Spleen (tissue), 11 donors: ENCODE measurements around the gene PIGV. TPM values are rescaled to one million over a fixed set of nuclear protein-coding genes. Genes with fewer than 3 reads are reported as not detected.
"Not testable (repeated sequence)": the region's sequence is repeated elsewhere in the genome, so short reads cannot be mapped to it uniquely, and the experiment has no call there.

Experiments used
- DNase-seq: peaks from one replicate; pipeline ENCODE4 v3.0.0-alpha.2; 2020
- H3K27ac ChIP-seq, 8 donors: fragments of 200-600 bp; sonication (generic) in 7 of 8; 1 replicate in 4 of 8; 2 replicates in 4 of 8; pipeline versions ENCODE4 v1.5.0 to v1.8.0; 2016 to 2021; ENCODE audit warnings: inconsistent platforms in 4 of 8, mild to moderate bottlenecking in 4 of 8, moderate library complexity in 1 of 8
- H3K27me3 ChIP-seq, 7 donors: fragments of 200-600 bp; sonication (generic) in 6 of 7; replicated peaks in 1 of 7; 1 replicate in 4 of 7; 2 replicates in 3 of 7; pipeline versions ENCODE4 v1.5.0 to v1.8.0; 2016 to 2021; ENCODE audit warnings: inconsistent platforms in 3 of 7, mild to moderate bottlenecking in 1 of 7
- H3K36me3 ChIP-seq, 6 donors: fragments of 200-600 bp; sonication (generic) in 5 of 6; 1 replicate in 4 of 6; 2 replicates in 2 of 6; pipeline versions ENCODE4 v1.5.0 to v1.8.0; 2016 to 2021; ENCODE audit warnings: inconsistent platforms in 2 of 6
- H3K4me1 ChIP-seq, 6 donors: fragments of 200-600 bp; sonication (generic) in 5 of 6; 1 replicate in 3 of 6; 2 replicates in 3 of 6; pipeline versions ENCODE4 v1.5.0 to v1.8.0; 2016 to 2021; ENCODE audit warnings: inconsistent platforms in 3 of 6
- H3K4me3 ChIP-seq, 8 donors: fragments of 200-600 bp; sonication (generic) in 7 of 8; 1 replicate in 4 of 8; 2 replicates in 4 of 8; pipeline versions ENCODE4 v1.5.0 to v1.8.0; 2016 to 2021; ENCODE audit warnings: inconsistent platforms in 4 of 8, mild to moderate bottlenecking in 4 of 8, moderate library complexity in 2 of 8
- H3K9me3 ChIP-seq, 8 donors: fragments of 200-600 bp; sonication (generic) in 7 of 8; 1 replicate in 4 of 8; 2 replicates in 4 of 8; pipeline versions ENCODE4 v1.5.0 to v1.8.0; 2016 to 2021; ENCODE audit warnings: inconsistent platforms in 4 of 8
- POLR2A ChIP-seq, 3 donors: fragments of 450-650 bp; IDR thresholded peaks; one replicate each; pipeline ENCODE4 v1.5.1; 2017; ENCODE audit warnings: antibody characterized with exemption in 3 of 3, mild to moderate bottlenecking in 1 of 3
- POLR2AphosphoS5 ChIP-seq, 3 donors: sonication (generic); formaldehyde crosslinking; IDR thresholded peaks; one replicate each; pipeline ENCODE4 v1.5.1; 2017; ENCODE audit warnings: antibody characterized with exemption in 3 of 3
- WGBS, 5 donors: extraction: QIAGEN DNeasy Blood & Tissue Kit in 3 of 5; methylation state at CpG; one replicate each; pipeline versions ENCODE4 v1.1.5 to v1.1.7; 2013 to 2018; 5-methylcytosine and 5-hydroxymethylcytosine counted together
- intact Hi-C: fragments of 100-400 bp; cut with DNase I; formaldehyde crosslinking; loops from one replicate; pipeline ENCODE4 v1.15.0; 2023; ENCODE audit warnings: low total_unique reads
- polyA plus RNA-seq, 3 donors: library from polyadenylated mRNA; stranded (reverse); fragments of 200-250 nt; gene quantifications; one replicate each; pipeline ENCODE4 v1.2.1, GENCODE V29; 2013
- total RNA-seq, 7 donors: library from RNA; depleted of rRNA in 3 of 7; stranded (reverse); fragments of >200 nt in 3 of 7; fragmentation: NEBNext Ultra II Directional in 4 of 7; extraction: Animal tissue kit (Norgen Biotek cat#: 25700) in 4 of 7; gene quantifications; one replicate each; pipeline versions ENCODE4 v1.1.0 to v1.2.1, GENCODE V29; 2016 to 2021
- TF ChIP-seq, protein P1 (sequence below), 11 experiments: fragments of 200-600 bp in 7 of 11; fragments of 450-650 bp in 4 of 11; sonication (generic) in 4 of 11; IDR thresholded peaks in 8 of 11; conservative IDR thresholded peaks in 3 of 11; 1 replicate in 7 of 11; 2 replicates in 4 of 11; pipeline versions ENCODE4 v1.4.0 to v1.8.0; 2016 to 2021; ENCODE audit warnings: antibody characterized with exemption in 11 of 11, inconsistent platforms in 4 of 11, mild to moderate bottlenecking in 1 of 11
- donor health status: healthy with polysubstance abuse.
- donor health status: DM: no; HTN: no; CAD: no; lungs with moderate emphysema.
- donor health status: DM: no; HTN: no; CAD: no.
- donor health status: Bipolar disorder and iron deficiency.
- donor health status: healthy.
- donor health status: DM: no; HTN: no; CAD: no.
- donor health status: DM: yes; HTN: yes; CAD: no.

PIGV gene
- total and polyA plus RNA-seq, 10 donors: 4.8 to 21.8 (median 10.3) TPM

DNA sequence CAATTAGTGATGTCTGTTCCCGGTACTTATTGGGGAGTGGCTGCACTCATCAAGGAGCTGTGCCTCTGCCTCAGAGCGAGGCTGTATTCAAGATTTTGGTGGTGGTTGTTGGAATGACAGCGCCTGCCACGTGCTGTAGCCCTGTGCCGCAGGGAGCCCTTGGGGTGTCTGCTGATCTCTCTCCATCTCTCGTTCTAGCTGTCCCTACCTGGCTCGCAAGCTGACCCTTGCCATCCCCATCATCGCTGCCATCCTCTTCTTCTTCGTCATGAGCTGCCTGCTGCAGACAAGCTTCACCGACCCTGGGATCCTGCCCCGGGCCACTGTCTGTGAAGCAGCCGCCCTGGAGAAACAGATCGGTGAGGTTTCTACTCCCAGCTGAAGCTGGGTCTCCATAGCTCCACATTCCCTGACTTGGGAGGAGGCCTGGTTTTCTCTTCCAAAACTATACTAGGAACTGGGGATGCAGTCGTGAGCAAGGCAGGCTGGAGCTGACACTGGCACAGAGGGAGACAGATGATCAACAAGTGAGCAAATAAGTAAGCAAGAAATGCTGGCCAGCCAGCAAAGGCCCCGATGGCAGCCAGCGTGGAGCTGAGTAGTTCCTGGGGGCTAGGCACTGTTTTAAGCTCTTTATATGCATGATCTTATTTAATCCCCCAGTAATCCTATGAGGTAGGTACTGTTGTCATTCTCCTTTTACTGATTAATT is 44.7 kb downstream of the PIGV start:
- intact Hi-C loops: no loop called here
- Histone ChIP-seq H3K4me3 (peak overlapping the region in 2 of 8 donors; percentile 6 to 60), H3K4me1 (peaks cover 30 to 86% (median 72%) of the 10 kb centered on the region in 6 donors), H3K9me3 (no peaks in the 10 kb centered on the region), H3K27me3 (no peaks in the 10 kb centered on the region), H3K27ac (peak overlapping the region; percentile 80 to 94 (median 90)), H3K36me3 (peaks cover 0 to 70% (median 38%) of the 10 kb centered on the region in 6 donors)
- 92 to 97% (median 93%) methylated on average over 16 of the region's 16 CpGs for WGBS, 5 donors
- DNase-seq: peak; percentile 76
- TF ChIP-seq, protein P1, sequence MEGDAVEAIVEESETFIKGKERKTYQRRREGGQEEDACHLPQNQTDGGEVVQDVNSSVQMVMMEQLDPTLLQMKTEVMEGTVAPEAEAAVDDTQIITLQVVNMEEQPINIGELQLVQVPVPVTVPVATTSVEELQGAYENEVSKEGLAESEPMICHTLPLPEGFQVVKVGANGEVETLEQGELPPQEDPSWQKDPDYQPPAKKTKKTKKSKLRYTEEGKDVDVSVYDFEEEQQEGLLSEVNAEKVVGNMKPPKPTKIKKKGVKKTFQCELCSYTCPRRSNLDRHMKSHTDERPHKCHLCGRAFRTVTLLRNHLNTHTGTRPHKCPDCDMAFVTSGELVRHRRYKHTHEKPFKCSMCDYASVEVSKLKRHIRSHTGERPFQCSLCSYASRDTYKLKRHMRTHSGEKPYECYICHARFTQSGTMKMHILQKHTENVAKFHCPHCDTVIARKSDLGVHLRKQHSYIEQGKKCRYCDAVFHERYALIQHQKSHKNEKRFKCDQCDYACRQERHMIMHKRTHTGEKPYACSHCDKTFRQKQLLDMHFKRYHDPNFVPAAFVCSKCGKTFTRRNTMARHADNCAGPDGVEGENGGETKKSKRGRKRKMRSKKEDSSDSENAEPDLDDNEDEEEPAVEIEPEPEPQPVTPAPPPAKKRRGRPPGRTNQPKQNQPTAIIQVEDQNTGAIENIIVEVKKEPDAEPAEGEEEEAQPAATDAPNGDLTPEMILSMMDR (IDR thresholded peaks at IDR 0.05 in 8 of 11, conservative IDR thresholded peaks at IDR 0.05 in 3 of 11): no peak
- TF ChIP-seq POLR2AphosphoS5 (IDR thresholded peaks at IDR 0.05) (no peak), POLR2A (IDR thresholded peaks at IDR 0.05) (no peak)

DNA sequence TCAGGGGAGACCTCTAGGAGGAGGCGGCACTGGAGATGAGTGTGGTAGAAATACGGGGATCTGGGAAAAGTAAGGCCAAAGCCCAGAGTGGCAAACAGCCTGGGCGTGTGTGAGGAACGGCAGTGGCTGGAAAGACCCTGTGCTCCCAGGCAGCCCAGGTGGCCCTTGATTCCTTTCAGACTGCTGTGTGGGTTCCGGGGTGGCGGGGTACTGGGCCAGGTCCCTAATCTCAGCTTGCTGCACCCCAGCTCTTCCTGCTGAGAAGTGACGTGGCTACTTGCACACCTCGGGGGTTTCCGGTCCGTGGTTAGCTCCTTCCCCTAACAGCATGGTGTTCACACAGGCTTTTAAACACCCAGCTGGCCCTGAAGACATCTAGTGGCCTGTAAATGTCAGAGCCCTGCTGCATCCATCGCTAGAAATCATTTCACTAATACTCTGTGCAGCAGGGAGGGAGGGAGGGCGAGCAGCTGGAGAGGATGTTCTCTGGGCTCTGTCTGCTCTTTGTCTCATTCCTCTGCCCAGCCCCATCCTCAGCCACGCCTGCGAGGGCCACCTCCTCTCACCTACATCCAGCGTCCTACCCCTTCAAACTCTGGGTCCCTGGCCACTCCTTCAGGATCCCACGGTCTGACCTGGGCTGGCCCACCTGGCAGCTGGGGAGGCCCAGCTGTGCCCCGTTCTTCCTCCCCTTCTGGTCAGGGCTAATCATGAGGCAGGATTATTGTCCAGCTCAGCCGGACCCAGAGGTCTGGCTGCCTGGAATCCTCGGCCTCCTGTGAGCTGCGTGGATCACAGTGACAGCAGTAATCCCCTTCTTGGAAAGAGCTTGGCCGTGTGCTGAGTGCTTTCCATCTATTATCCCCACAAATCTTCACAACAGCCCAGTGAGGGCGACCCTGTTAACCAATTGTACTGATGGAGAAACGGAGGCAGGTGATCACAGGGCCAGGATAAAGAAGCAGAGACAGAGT is 46.0 kb downstream of the PIGV start:
- peak; percentile 97 for DNase-seq
- Histone ChIP-seq H3K4me1 (peaks cover 22 to 85% (median 70%) of the 10 kb centered on the region in 6 donors), H3K9me3 (no peaks in the 10 kb centered on the region), H3K36me3 (peaks cover 0 to 83% (median 45%) of the 10 kb centered on the region in 6 donors), H3K4me3 (peak overlapping the region in 3 of 8 donors; percentile 1 to 60 (median 2)), H3K27me3 (no peaks in the 10 kb centered on the region), H3K27ac (peak overlapping the region; percentile 80 to 94 (median 90))
- TF ChIP-seq POLR2A (IDR thresholded peaks at IDR 0.05): peak in 1 of 3 donors; percentile 43
- TF ChIP-seq, protein P1 (IDR thresholded peaks at IDR 0.05 in 8 of 11, conservative IDR thresholded peaks at IDR 0.05 in 3 of 11): peak in 10 of 11 experiments; percentile 14 to 68 (median 44)
- TF ChIP-seq POLR2AphosphoS5 (IDR thresholded peaks at IDR 0.05): peak; percentile 78 to 91 (median 84)
- 42 to 46% (median 45%) methylated on average over 21 to 23 of the region's 23 CpGs for WGBS, 5 donors
- intact Hi-C loops: no loop called here

DNA sequence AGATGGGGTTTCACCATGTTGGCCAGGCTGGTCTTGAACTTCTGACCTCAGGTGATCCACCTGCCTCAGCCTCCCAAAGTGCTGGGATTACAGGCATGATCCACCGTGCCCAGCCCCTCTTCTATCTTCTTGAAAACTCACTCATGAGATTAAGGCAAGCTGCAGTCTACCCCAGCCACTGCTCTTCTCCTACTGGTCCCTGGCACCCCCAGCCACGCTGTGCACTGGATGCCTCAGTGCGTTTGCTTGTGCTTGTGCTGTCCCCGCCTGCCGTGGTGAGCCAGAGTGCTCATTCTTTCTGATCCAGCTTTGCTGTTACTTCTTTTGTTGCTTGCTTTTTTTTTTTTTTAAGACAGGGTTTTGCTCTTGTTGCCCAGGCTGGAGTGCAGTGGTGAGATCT is 49.9 kb downstream of the PIGV start:
- intact Hi-C loops: not testable (repeated sequence)

DNA sequence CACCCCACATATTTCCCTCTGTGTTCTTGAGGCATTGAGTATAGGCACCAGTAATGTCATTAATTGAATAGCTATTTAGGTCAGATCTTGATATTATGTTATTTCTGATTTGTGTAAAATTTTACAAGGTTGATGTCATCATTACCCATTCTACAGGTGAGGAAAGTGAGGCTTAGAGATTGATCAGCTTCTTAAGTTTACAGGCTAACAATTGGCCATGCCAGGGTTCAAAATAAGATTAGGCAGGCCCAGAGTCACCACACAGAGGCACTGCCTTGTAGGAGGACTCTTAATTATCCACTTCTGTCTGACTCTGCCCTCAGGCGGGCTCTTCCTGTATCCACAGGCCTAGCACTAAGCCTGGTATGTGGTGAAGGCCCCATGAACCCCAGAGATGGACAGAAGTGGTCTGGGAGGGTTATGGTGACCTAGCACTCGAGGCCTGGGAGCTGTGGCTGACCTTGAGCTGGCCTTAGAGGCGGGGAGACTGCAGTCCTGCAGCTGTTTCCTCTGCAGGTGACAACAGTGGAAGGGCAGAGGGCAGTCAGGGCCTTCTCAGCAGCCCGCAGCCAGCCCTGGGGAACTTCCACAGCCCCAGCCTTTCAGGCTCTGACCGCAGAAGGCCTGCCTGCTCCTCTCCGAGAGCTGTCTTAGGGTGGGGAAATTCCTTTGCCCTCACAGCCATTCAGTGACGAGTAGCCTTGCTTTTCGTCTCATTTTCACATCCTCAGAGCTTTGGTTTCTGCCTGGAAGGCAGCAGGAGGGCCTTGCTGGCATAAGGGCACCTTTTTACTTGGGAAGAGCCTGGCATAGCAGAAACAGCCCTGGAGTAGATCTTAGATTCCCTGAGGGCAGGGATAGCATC is 51.0 kb downstream of the PIGV start:
- H3K9me3 ChIP-seq: no peaks in the 10 kb centered on the region
- peaks cover 0 to 99% (median 64%) of the 10 kb centered on the region in 6 donors for H3K36me3 ChIP-seq
- no peak for TF ChIP-seq POLR2A (IDR thresholded peaks at IDR 0.05)
- peak; percentile 66 to 79 (median 75) for TF ChIP-seq POLR2AphosphoS5 (IDR thresholded peaks at IDR 0.05)
- DNase-seq: peak; percentile 85
- peak overlapping the region; percentile 43 to 88 (median 72) for H3K27ac ChIP-seq
- no peaks in the 10 kb centered on the region for H3K27me3 ChIP-seq
- WGBS, 5 donors: 33 to 64% (median 52%) methylated on average over 8 of the region's 8 CpGs
- H3K4me1 ChIP-seq: peaks cover 16 to 49% (median 35%) of the 10 kb centered on the region in 6 donors
- intact Hi-C loops: no loop called here
- no peak overlapping the region for H3K4me3 ChIP-seq

More for the DNA sequence above, 49.9 kb downstream of the PIGV start:
- H3K27me3 ChIP-seq, H3K9me3 ChIP-seq, H3K4me3 ChIP-seq, DNase-seq: not testable (repeated sequence)
- 84 to 94% (median 93%) methylated on average over 5 of the region's 5 CpGs for WGBS, 5 donors
- H3K36me3 ChIP-seq: peaks cover 0 to 99% (median 60%) of the 10 kb centered on the region in 6 donors
- H3K4me1 ChIP-seq: peaks cover 16 to 59% (median 45%) of the 10 kb centered on the region in 6 donors
- peak overlapping the region in 5 of 8 donors; percentile 69 to 88 (median 77) for H3K27ac ChIP-seq
